Liver (tissue), 3 donors: ENCODE measurements around the gene PARD3.

ENCODE experiments used
- TF ChIP-seq, protein P1 (sequence below): fragments of 150-350 bp; IDR thresholded peaks from 2 replicates; pipeline ENCODE4 v1.5.1; 2017; ENCODE audit warnings: improper control_type of control experiment, low read depth, low read length; ENCODE audit not compliant: missing input control
- TF ChIP-seq, protein P2 (sequence below): IDR thresholded peaks from 2 replicates; pipeline ENCODE4 v1.6.1; 2016; ENCODE audit warnings: antibody characterized with exemption
- donor health status: healthy.
- donor health status: healthy.

GRCh38 chr10:34570887-34571286 lies 244.2 kb downstream of the PARD3 start:
- TF ChIP-seq, protein P1, sequence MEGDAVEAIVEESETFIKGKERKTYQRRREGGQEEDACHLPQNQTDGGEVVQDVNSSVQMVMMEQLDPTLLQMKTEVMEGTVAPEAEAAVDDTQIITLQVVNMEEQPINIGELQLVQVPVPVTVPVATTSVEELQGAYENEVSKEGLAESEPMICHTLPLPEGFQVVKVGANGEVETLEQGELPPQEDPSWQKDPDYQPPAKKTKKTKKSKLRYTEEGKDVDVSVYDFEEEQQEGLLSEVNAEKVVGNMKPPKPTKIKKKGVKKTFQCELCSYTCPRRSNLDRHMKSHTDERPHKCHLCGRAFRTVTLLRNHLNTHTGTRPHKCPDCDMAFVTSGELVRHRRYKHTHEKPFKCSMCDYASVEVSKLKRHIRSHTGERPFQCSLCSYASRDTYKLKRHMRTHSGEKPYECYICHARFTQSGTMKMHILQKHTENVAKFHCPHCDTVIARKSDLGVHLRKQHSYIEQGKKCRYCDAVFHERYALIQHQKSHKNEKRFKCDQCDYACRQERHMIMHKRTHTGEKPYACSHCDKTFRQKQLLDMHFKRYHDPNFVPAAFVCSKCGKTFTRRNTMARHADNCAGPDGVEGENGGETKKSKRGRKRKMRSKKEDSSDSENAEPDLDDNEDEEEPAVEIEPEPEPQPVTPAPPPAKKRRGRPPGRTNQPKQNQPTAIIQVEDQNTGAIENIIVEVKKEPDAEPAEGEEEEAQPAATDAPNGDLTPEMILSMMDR = no peak
- TF ChIP-seq, protein P2, sequence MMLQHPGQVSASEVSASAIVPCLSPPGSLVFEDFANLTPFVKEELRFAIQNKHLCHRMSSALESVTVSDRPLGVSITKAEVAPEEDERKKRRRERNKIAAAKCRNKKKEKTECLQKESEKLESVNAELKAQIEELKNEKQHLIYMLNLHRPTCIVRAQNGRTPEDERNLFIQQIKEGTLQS = no peak
